Measurements from ENCODE around the gene PTPN5. TPM values are rescaled to one million over a fixed set of nuclear protein-coding genes. Genes with fewer than 3 reads are reported as not detected.
"Not testable (repeated sequence)": the region's sequence is repeated elsewhere in the genome, so short reads cannot be mapped to it uniquely, and the experiment has no call there.

The PTPN5 gene
- total RNA-seq, 1 experiment from 2014 or later, result not detected

DNA sequence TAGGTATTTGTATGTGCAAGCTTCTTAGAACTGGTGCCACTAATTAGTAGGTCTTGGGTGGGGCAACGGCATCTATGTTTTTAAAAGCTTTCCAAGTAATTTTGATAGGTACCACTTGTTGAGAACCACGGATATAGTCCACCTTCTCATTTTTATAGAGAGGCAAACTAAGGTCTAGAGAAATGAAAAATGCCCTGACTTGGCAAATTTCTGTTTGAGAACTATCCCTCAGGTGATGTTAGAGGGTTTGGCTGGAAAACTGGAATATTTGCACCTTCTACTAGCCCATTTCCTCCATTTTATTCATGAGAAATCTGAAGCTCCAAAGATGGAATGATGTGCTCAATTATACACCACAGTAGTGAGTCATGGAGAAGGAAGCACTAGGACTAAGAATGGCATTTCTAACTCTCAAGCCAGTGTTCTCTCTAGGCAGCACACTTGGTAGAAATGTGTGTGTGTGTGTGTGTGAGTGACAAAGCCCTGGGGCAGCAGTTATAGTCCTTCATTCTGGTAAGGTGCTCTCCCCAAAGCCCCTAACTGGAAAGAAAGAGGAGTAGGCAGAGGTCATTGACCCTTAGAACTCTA lies 94.9 kb downstream of the PTPN5 start:
- intact Hi-C loops (cut with micrococcal nuclease; ENCODE audit: unreplicated experiment), result no loop called here
- Mint-ChIP-seq H3K4me1 (ENCODE audit: low read depth, unreplicated experiment) (peaks cover 39% of the 10 kb centered on the region), H3K27me3 (ENCODE audit: unreplicated experiment) (no peaks in the 10 kb centered on the region), H3K9me3 (ENCODE audit: low read depth, unreplicated experiment) (no peaks in the 10 kb centered on the region), H3K36me3 (ENCODE audit: insufficient read depth, unreplicated experiment) (peaks cover 25% of the 10 kb centered on the region), H3K4me3 (ENCODE audit: low read depth, unreplicated experiment) (no peak overlapping the region), H3K27ac (ENCODE audit: unreplicated experiment) (no peak overlapping the region)
- TF ChIP-seq CTCF (IDR thresholded peaks at IDR 0.05; ENCODE audit: unreplicated experiment), result no peak
- DNase-seq, result no peak
- CTCF ChIA-PET, result interaction anchor here (0.7 kb wide), 1 partner anchor 106 kb away, joined by 4 read pairs; no protein-coding TSS in a partner anchor
- BruUV-seq (replicated peaks), result no TSS peak

GRCh38 chr11:18692941-18693760 lies 98.4 kb downstream of the PTPN5 start:
- Mint-ChIP-seq H3K27ac (ENCODE audit: unreplicated experiment) (no peak overlapping the region), H3K4me1 (ENCODE audit: low read depth, unreplicated experiment) (peaks cover 20% of the 10 kb centered on the region), H3K36me3 (ENCODE audit: insufficient read depth, unreplicated experiment) (peaks cover 3% of the 10 kb centered on the region), H3K9me3 (ENCODE audit: low read depth, unreplicated experiment) (no peaks in the 10 kb centered on the region), H3K27me3 (ENCODE audit: unreplicated experiment) (no peaks in the 10 kb centered on the region), H3K4me3 (ENCODE audit: low read depth, unreplicated experiment) (no peak overlapping the region)
- intact Hi-C loops (cut with micrococcal nuclease; ENCODE audit: unreplicated experiment), result no loop called here
- CTCF ChIA-PET, result no interaction called here
- no peak for DNase-seq
- no peak for TF ChIP-seq CTCF (IDR thresholded peaks at IDR 0.05; ENCODE audit: unreplicated experiment)
- no TSS peak for BruUV-seq (replicated peaks)

- CTCF ChIA-PET, result not testable (repeated sequence)
Measured at GRCh38 chr11:18691467-18692140, 100.0 kb downstream of the PTPN5 start.

GRCh38 chr11:18684267-18684666 lies 107.3 kb downstream of the PTPN5 start:
- intact Hi-C loops (cut with micrococcal nuclease; ENCODE audit: unreplicated experiment), result no loop called here

More at GRCh38 chr11:18691467-18692140, 100.0 kb downstream of the PTPN5 start:
- H3K27ac Mint-ChIP-seq (ENCODE audit: unreplicated experiment); H3K9me3 Mint-ChIP-seq (ENCODE audit: low read depth, unreplicated experiment); H3K4me1 Mint-ChIP-seq (ENCODE audit: low read depth, unreplicated experiment); H3K36me3 Mint-ChIP-seq (ENCODE audit: insufficient read depth, unreplicated experiment); H3K27me3 Mint-ChIP-seq (ENCODE audit: unreplicated experiment); DNase-seq; BruUV-seq (replicated peaks); H3K4me3 Mint-ChIP-seq (ENCODE audit: low read depth, unreplicated experiment); intact Hi-C loops (cut with micrococcal nuclease; ENCODE audit: unreplicated experiment): not testable (repeated sequence)

More at GRCh38 chr11:18684267-18684666, 107.3 kb downstream of the PTPN5 start:
- Mint-ChIP-seq H3K27me3 (ENCODE audit: unreplicated experiment) (no peaks in the 10 kb centered on the region), H3K4me1 (ENCODE audit: low read depth, unreplicated experiment) (no peaks in the 10 kb centered on the region), H3K9me3 (ENCODE audit: low read depth, unreplicated experiment) (no peaks in the 10 kb centered on the region), H3K4me3 (ENCODE audit: low read depth, unreplicated experiment) (no peak overlapping the region), H3K36me3 (ENCODE audit: insufficient read depth, unreplicated experiment) (no peaks in the 10 kb centered on the region), H3K27ac (ENCODE audit: unreplicated experiment) (no peak overlapping the region)
- CTCF ChIA-PET, result no interaction called here
- no peak for TF ChIP-seq CTCF (IDR thresholded peaks at IDR 0.05; ENCODE audit: unreplicated experiment)
- BruUV-seq (replicated peaks), result no TSS peak
- no peak for DNase-seq
